ENCODE measurements around the gene SDR39U1.
"Not testable (repeated sequence)": the region's sequence is repeated elsewhere in the genome, so short reads cannot be mapped to it uniquely, and the experiment has no call there.

Gene SDR39U1

GRCh38 chr14:24481622-24482324 is 39.2 kb upstream of the SDR39U1 start:
- Histone ChIP-seq H3K4me3 (ENCODE audit: low read length) (no peak overlapping the region), H3K9me2 (replicated peaks; ENCODE audit: control insufficient read depth, low read length) (no peaks in the 10 kb centered on the region), H3K27ac (ENCODE audit: low read depth, low read length) (no peak overlapping the region), H3F3A (ENCODE audit: control insufficient read depth, insufficient read depth) (no peaks in the 10 kb centered on the region), H3K9me3 (ENCODE audit: control insufficient read depth, insufficient read depth, low read length) (no peaks in the 10 kb centered on the region), H4K20me1 (ENCODE audit: control insufficient read depth, insufficient read depth, low read depth, low read length) (no peaks in the 10 kb centered on the region), H3K79me2 (ENCODE audit: control insufficient read depth, low read length) (no peaks in the 10 kb centered on the region), H3K4me2 (ENCODE audit: low read length) (no peak overlapping the region), H3K27me3 (ENCODE audit: control insufficient read depth, low read length) (no peaks in the 10 kb centered on the region), H3K36me3 (ENCODE audit: control insufficient read depth, low read length) (no peaks in the 10 kb centered on the region), H3K4me1 (ENCODE audit: control insufficient read depth, low read length) (peaks cover 10% of the 10 kb centered on the region)
- no peak for TF ChIP-seq EZH2phosphoT487 (IDR thresholded peaks at IDR 0.05; ENCODE audit: borderline replicate concordance, low read length)
- peak; percentile 68 for TF ChIP-seq CTCF (IDR thresholded peaks at IDR 0.05; ENCODE audit: low read depth, low read length, poor library complexity, severe bottlenecking)

- peaks cover 10% of the 10 kb centered on the region for H3K4me1 ChIP-seq (ENCODE audit: control insufficient read depth, low read length)
- not testable (repeated sequence) for H3K9me3 ChIP-seq (ENCODE audit: control insufficient read depth, insufficient read depth, low read length); H4K20me1 ChIP-seq (ENCODE audit: control insufficient read depth, insufficient read depth, low read depth, low read length); H3K4me2 ChIP-seq (ENCODE audit: low read length); H3K4me3 ChIP-seq (ENCODE audit: low read length); H3K36me3 ChIP-seq (ENCODE audit: control insufficient read depth, low read length); H3K27me3 ChIP-seq (ENCODE audit: control insufficient read depth, low read length); H3K79me2 ChIP-seq (ENCODE audit: control insufficient read depth, low read length); H3F3A ChIP-seq (ENCODE audit: control insufficient read depth, insufficient read depth); H3K9me2 ChIP-seq (replicated peaks; ENCODE audit: control insufficient read depth, low read length); H3K27ac ChIP-seq (ENCODE audit: low read depth, low read length)
Observed at GRCh38 chr14:24479999-24480398, 37.4 kb upstream of the SDR39U1 start.

- no peaks in the 10 kb centered on the region for H3K27me3 ChIP-seq (ENCODE audit: control insufficient read depth, low read length)
- no peak overlapping the region for H3K4me2 ChIP-seq (ENCODE audit: low read length)
- no peaks in the 10 kb centered on the region for H3K9me3 ChIP-seq (ENCODE audit: control insufficient read depth, insufficient read depth, low read length)
- no peaks in the 10 kb centered on the region for H3K4me1 ChIP-seq (ENCODE audit: control insufficient read depth, low read length)
- no peak overlapping the region for H3K27ac ChIP-seq (ENCODE audit: low read depth, low read length)
- H4K20me1 ChIP-seq (ENCODE audit: control insufficient read depth, insufficient read depth, low read depth, low read length), result no peaks in the 10 kb centered on the region
- no peak overlapping the region for H3K4me3 ChIP-seq (ENCODE audit: low read length)
- H3K9me2 ChIP-seq (replicated peaks; ENCODE audit: control insufficient read depth, low read length), result no peaks in the 10 kb centered on the region
- H3F3A ChIP-seq (ENCODE audit: control insufficient read depth, insufficient read depth), result no peaks in the 10 kb centered on the region
- no peaks in the 10 kb centered on the region for H3K79me2 ChIP-seq (ENCODE audit: control insufficient read depth, low read length)
- H3K36me3 ChIP-seq (ENCODE audit: control insufficient read depth, low read length), result no peaks in the 10 kb centered on the region
- no peak for TF ChIP-seq CTCF (IDR thresholded peaks at IDR 0.05; ENCODE audit: low read depth, low read length, poor library complexity, severe bottlenecking)
- no peak for TF ChIP-seq EZH2phosphoT487 (IDR thresholded peaks at IDR 0.05; ENCODE audit: borderline replicate concordance, low read length)
Observed at GRCh38 chr14:24475261-24475660, 32.7 kb upstream of the SDR39U1 start.

GRCh38 chr14:24473211-24473610 is 30.6 kb upstream of the SDR39U1 start:
- no peaks in the 10 kb centered on the region for H3K9me3 ChIP-seq (ENCODE audit: control insufficient read depth, insufficient read depth, low read length)
- no peaks in the 10 kb centered on the region for H3F3A ChIP-seq (ENCODE audit: control insufficient read depth, insufficient read depth)
- no peaks in the 10 kb centered on the region for H3K4me1 ChIP-seq (ENCODE audit: control insufficient read depth, low read length)
- no peak overlapping the region for H3K4me2 ChIP-seq (ENCODE audit: low read length)
- TF ChIP-seq EZH2phosphoT487 (IDR thresholded peaks at IDR 0.05; ENCODE audit: borderline replicate concordance, low read length) (no peak), CTCF (IDR thresholded peaks at IDR 0.05; ENCODE audit: low read depth, low read length, poor library complexity, severe bottlenecking) (no peak)
- no peaks in the 10 kb centered on the region for H3K9me2 ChIP-seq (replicated peaks; ENCODE audit: control insufficient read depth, low read length)
- H3K27ac ChIP-seq (ENCODE audit: low read depth, low read length), result no peak overlapping the region
- no peak overlapping the region for H3K4me3 ChIP-seq (ENCODE audit: low read length)
- H4K20me1 ChIP-seq (ENCODE audit: control insufficient read depth, insufficient read depth, low read depth, low read length), result no peaks in the 10 kb centered on the region
- no peaks in the 10 kb centered on the region for H3K79me2 ChIP-seq (ENCODE audit: control insufficient read depth, low read length)
- no peaks in the 10 kb centered on the region for H3K27me3 ChIP-seq (ENCODE audit: control insufficient read depth, low read length)
- no peaks in the 10 kb centered on the region for H3K36me3 ChIP-seq (ENCODE audit: control insufficient read depth, low read length)

- H3F3A ChIP-seq (ENCODE audit: control insufficient read depth, insufficient read depth); H3K36me3 ChIP-seq (ENCODE audit: control insufficient read depth, low read length); H3K9me2 ChIP-seq (replicated peaks; ENCODE audit: control insufficient read depth, low read length); H3K4me2 ChIP-seq (ENCODE audit: low read length); H3K27ac ChIP-seq (ENCODE audit: low read depth, low read length); H3K79me2 ChIP-seq (ENCODE audit: control insufficient read depth, low read length); H3K4me3 ChIP-seq (ENCODE audit: low read length); H3K4me1 ChIP-seq (ENCODE audit: control insufficient read depth, low read length); H3K9me3 ChIP-seq (ENCODE audit: control insufficient read depth, insufficient read depth, low read length); H3K27me3 ChIP-seq (ENCODE audit: control insufficient read depth, low read length); H4K20me1 ChIP-seq (ENCODE audit: control insufficient read depth, insufficient read depth, low read depth, low read length): not testable (repeated sequence)
Observed at GRCh38 chr14:24470450-24470849, 27.9 kb upstream of the SDR39U1 start.
